Stimulated activated CD8-positive, alpha-beta memory T cell treated with anti-CD3 and anti-CD28 coated beads, Interleukin-15, amount 100 ng/mL, for 48 hours (primary cell): Measurements from ENCODE around the gene MUCL3.
"Not testable (repeated sequence)": the region's sequence is repeated elsewhere in the genome, so short reads cannot be mapped to it uniquely, and the experiment has no call there.

Experiments used
- DNase-seq, 2 donors: peaks; one replicate each; pipeline ENCODE4 v3.0.0-alpha.2; 2020; ENCODE audit warnings: low read depth in 2 of 2

MUCL3 gene

DNA sequence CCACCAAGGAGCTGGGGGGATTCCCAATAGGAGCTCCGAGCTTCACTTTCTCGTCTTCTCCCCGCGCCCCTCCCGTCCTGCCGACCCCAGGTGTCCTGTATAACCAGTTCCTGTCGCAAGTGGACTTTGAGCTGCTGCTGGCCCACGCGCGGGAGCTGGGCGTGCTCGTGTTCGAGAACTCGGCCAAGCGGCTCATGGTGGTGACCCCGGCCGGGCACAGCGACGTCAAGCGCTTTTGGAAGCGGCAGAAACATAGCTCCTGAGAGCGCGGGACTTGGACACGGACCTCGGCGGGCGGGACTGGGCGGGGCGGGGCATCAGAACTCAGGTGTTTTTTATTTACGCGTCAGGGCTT, 27.1 kb upstream of the MUCL3 start:
- no peak for DNase-seq

DNA sequence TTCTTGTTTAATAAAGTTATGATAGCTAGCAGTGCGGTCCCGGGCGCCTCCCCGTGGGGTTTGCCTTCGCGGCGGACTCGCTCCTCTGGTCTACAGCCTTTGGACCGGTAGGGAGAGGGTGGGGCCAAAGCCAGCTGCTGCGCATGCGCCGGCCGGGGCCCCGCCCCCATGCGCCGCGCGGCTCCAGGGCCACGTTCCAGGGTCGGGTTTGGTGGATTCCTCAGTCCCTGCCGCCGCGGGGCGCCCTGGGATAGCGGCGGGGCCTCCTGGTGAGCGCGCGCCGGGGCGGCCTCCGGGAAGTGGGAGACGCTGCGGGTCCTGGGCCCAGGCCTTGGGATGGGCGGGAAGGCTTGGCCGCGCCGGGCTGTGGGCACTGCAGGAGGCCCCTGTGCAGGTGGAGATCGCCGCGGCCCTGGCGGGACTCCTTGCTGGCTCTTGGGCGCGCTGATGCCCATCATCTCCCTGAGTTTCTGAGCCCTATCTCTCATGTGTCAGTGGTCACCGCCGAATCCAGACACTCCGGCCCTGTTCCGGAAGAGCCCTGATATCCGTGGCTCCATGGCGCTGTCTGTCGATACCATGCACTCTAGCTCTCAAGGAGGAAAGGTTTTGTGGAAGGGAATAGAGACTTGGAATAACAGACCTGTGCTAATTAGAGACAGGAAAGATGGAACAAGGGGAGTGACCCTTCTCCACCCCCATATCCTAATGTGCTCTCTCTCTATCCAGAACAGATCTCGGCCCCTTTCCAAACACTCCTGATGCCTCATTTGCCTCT, 26.5 kb upstream of the MUCL3 start, which contains the start of gene VARS2:
TSS of gene VARS2 (plus strand) at position 163 of the 778 bp plus-strand sequence. CDS start at position 762, 599 bp downstream.
- DNase-seq: peak; percentile 85 to 86

DNA sequence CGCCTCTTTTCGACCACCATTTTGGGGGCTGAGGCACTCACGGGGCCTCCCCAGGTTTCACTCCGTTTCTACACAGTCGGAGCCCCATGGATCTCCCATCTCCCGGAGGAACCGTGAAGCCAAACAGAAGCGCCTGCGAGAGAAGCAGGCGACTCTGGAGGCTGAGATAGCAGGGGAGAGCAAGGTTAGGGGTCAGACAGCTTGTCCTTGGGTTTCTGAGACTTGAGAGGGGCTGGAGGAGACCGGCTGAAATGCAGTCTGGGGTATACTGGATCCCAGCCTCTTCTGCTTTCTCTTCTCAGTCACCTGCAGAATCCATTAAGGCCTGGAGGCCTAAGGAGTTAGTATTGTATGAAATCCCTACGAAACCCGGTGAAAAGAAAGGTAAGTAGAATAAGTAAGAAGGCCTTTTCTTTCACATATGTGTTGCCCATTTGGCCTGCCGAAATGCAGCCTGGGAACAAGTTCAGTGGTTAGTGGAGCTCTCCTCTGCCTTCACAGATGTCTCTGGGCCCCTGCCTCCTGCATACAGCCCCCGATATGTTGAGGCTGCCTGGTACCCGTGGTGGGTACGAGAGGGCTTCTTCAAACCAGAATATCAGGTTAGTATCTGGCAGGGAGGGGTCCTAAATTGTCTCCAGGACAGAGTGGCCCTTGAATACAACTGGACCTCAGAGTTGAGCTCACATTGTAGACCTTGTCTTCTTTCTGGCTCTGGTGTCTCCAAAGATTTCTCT, 25.8 kb upstream of the MUCL3 start:
- no peak for DNase-seq

GRCh38 chr6:30915591-30915946, 25.2 kb upstream of the MUCL3 start:
- no peak for DNase-seq

- no peak for DNase-seq
These were observed 23.7 kb upstream of the MUCL3 start for GRCh38 chr6:30917041-30917440.

DNA sequence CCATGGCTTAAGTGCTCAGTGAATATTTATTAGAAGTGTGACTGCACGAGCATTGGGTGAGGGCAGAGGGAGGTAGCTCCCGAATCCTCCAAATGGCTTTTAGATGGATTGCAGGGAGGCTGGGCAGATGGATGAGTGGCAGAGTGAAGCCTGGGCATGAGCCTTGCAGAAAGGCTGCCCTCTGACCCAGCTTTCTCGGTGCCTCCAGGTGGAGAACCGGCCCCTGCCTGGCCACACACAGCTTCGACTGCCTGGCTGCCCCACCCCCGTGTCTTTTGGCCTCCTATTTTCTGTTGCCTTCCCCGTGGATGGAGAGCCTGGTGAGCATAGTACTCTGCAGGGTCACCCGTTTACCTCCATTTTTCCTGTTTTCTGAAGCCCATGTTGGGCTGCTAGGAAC, 23.3 kb upstream of the MUCL3 start:
- DNase-seq: no peak

DNA sequence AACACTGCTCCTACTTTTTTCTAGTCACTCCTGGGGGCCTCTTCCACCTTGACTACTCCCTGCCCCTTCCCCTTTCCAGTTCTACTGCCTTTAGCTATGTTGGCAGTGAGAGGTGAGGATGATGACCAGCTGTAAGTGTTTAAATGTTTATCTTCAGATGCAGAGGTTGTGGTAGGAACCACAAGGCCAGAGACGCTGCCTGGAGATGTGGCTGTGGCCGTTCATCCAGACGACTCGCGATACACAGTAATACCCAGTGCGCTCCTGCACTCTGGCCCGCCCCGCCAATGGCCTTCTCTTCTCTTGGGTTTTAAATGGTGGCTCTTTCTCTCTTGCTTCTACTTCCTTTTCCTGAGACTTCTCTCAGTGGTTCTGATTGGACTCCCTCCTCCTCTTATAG, 22.1 kb upstream of the MUCL3 start:
- DNase-seq: no peak

- no peak for DNase-seq
These were observed 18.3 kb upstream of the MUCL3 start for GRCh38 chr6:30922447-30922852.

DNA sequence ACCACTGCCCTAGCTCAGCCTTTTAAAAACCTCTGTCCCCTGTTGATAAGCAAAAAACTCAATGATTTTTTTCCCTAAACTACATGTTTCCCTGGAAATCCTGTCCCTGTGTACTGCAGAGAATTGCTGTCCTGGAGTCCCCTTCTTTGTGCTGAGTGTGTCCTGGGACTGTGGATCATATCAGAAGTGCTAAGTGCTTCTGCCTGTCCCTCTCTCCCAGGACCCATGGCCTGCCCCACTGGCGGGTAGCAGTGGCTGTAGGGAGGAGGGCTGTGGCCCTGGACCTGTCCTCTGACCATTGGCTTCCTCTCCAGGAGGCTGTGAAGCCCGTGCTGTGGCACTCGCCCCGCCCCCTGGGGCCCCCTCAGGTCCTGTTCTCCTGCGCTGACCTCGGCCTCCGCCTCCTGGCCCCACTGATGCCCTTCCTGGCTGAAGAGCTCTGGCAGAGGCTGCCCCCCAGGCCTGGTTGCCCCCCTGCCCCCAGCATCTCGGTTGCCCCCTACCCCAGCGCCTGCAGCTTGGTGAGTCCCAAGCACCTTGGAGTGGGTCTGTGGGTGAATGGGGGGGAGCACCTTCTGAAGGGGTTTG, 16.6 kb upstream of the MUCL3 start:
- DNase-seq: not testable (repeated sequence)

GRCh38 chr6:30926644-30927043, 14.1 kb upstream of the MUCL3 start:
- no peak for DNase-seq

GRCh38 chr6:30927080-30927479, 13.7 kb upstream of the MUCL3 start:
- DNase-seq: not testable (repeated sequence)

GRCh38 chr6:30928677-30929076, 12.1 kb upstream of the MUCL3 start:
- DNase-seq: no peak

- DNase-seq: no peak
These were observed 10.3 kb upstream of the MUCL3 start for GRCh38 chr6:30930506-30930905.

- no peak for DNase-seq
These were observed 9.5 kb upstream of the MUCL3 start for GRCh38 chr6:30931272-30931671.

- DNase-seq: no peak
These were observed 8.7 kb upstream of the MUCL3 start, which contains the start of gene SFTA2 for GRCh38 chr6:30931969-30932645. Gene SFTA2, minus strand, starts transcription at chr6:30932170. Its CDS starts 74 bp downstream, at chr6:30932096.

GRCh38 chr6:30932665-30933365, 8.0 kb upstream of the MUCL3 start:
- no peak for DNase-seq

- no peak for DNase-seq
These were observed 5.8 kb upstream of the MUCL3 start for GRCh38 chr6:30935018-30935417.

- DNase-seq: no peak
These were observed 3.5 kb upstream of the MUCL3 start for GRCh38 chr6:30937265-30937664.

DNA sequence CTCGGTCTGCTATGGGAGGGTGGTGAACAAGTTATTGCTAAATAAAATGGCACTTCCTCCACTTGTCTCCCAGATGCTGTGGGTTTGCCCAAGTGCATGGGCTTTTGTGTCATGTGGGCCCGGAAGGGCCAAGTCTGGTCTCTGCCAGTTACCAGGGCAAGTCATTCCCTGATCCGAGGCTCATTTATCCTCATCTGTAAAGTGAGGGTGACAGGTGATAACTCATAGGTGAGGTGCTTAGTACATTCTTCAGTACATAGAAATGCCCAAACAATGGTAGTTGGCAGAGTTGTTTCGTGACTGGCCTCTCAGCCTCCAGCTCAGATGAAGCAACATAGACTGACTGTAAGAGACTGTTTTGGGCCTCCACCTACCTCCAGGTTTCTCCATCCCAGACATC, 2.0 kb upstream of the MUCL3 start:
- no peak for DNase-seq

DNA sequence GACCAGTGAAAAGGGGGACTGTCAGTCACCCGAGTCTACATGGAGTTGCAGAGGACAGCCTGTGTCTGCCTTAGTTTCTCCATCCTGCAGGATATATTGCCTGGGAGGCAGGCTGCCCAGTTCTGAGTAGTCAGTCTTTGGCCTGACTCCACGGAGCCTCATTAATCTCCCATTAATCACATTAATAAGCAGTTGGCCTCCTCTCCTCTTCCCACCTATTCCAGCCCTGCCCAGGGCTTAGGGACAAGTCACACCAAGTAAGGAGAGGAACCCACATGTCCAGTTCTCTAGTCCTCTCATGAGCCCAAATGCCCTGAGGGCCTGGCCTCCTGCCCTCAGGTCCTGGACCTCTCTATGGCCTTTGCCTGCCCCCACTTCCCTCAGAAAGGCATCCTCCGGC, 1.3 kb upstream of the MUCL3 start:
- no peak for DNase-seq

- no peak for DNase-seq
These were observed 1.7 kb downstream of the MUCL3 start for GRCh38 chr6:30942338-30943060.
